ENCODE results near the gene BSG. TPM values are rescaled to one million over a fixed set of nuclear protein-coding genes. Genes with fewer than 3 reads are reported as not detected.

Gene BSG
- total and polyA plus RNA-seq, 4 donors = 80.4 to 367 (median 149) TPM

GRCh38 chr19:566403-566802 is 6.0 kb upstream of the BSG start:
- peaks cover 0 to 7% (median 4%) of the 10 kb centered on the region in 4 donors for H3K4me1 ChIP-seq (ENCODE audit: control insufficient read depth in 4 of 4, insufficient read depth in 4 of 4, low read length in 3 of 4)
- peak; percentile 68 for DNase-seq (ENCODE audit: low spot score)
- TF ChIP-seq SP1 (IDR thresholded peaks at IDR 0.05) = peak; percentile 24
- TF ChIP-seq RXRA (IDR thresholded peaks at IDR 0.05) = peak; percentile 5 to 13
- TF ChIP-seq FOXA2 (IDR thresholded peaks at IDR 0.05) = no peak
- no peaks in the 10 kb centered on the region for H3K36me3 ChIP-seq (ENCODE audit: control insufficient read depth in 4 of 4, insufficient read depth in 3 of 4, low read depth in 1 of 4, low read length in 3 of 4)
- H3K9me3 ChIP-seq (ENCODE audit: control insufficient read depth in 4 of 4, low read length in 3 of 4) = no peaks in the 10 kb centered on the region
- peak overlapping the region; percentile 12 to 26 for H3K27ac ChIP-seq (ENCODE audit: low read depth in 1 of 2, low read length in 2 of 2)
- H3K4me3 ChIP-seq (ENCODE audit: low read depth in 1 of 3, low read length in 3 of 3) = no peak overlapping the region
- 61% methylated on average over 18 of the region's 19 CpGs for WGBS
- H3K9ac ChIP-seq (ENCODE audit: low read depth in 1 of 2, low read length in 2 of 2) = no peak overlapping the region
- H3K27me3 ChIP-seq (ENCODE audit: control insufficient read depth in 4 of 4, insufficient read depth in 4 of 4, low read length in 3 of 4) = no peaks in the 10 kb centered on the region

GRCh38 chr19:566844-567243 is 5.6 kb upstream of the BSG start:
- Histone ChIP-seq H3K9ac (ENCODE audit: low read depth in 1 of 2, low read length in 2 of 2) (no peak overlapping the region), H3K4me3 (ENCODE audit: low read depth in 1 of 3, low read length in 3 of 3) (no peak overlapping the region), H3K36me3 (ENCODE audit: control insufficient read depth in 4 of 4, insufficient read depth in 3 of 4, low read depth in 1 of 4, low read length in 3 of 4) (no peaks in the 10 kb centered on the region), H3K9me3 (ENCODE audit: control insufficient read depth in 4 of 4, low read length in 3 of 4) (no peaks in the 10 kb centered on the region), H3K4me1 (ENCODE audit: control insufficient read depth in 4 of 4, insufficient read depth in 4 of 4, low read length in 3 of 4) (peaks cover 0 to 11% (median 8%) of the 10 kb centered on the region in 4 donors), H3K27ac (ENCODE audit: low read depth in 1 of 2, low read length in 2 of 2) (peak overlapping the region; percentile 12 to 26), H3K27me3 (ENCODE audit: control insufficient read depth in 4 of 4, insufficient read depth in 4 of 4, low read length in 3 of 4) (no peaks in the 10 kb centered on the region)
- WGBS = 76% methylated on average over 16 of the region's 16 CpGs
- DNase-seq (ENCODE audit: low spot score) = no peak
- TF ChIP-seq HNF4A (conservative IDR thresholded peaks at IDR 0.05) (no peak), ATF3 (IDR thresholded peaks at IDR 0.05) (no peak), MAX (IDR thresholded peaks at IDR 0.05) (no peak), NR2F2 (IDR thresholded peaks at IDR 0.05) (no peak), ZBTB33 (IDR thresholded peaks at IDR 0.05) (no peak), RAD21 (IDR thresholded peaks at IDR 0.05) (no peak), REST (IDR thresholded peaks at IDR 0.05) (no peak), FOXA1 (IDR thresholded peaks at IDR 0.05) (no peak), RXRA (IDR thresholded peaks at IDR 0.05) (no peak), HNF4G (IDR thresholded peaks at IDR 0.05) (no peak)

GRCh38 chr19:567296-567900 is 5.0 kb upstream of the BSG start:
- Histone ChIP-seq H3K27me3 (ENCODE audit: control insufficient read depth in 4 of 4, insufficient read depth in 4 of 4, low read length in 3 of 4) (no peaks in the 10 kb centered on the region), H3K27ac (ENCODE audit: low read depth in 1 of 2, low read length in 2 of 2) (peak overlapping the region in 1 of 2 donors; percentile 12)
- DNase-seq (ENCODE audit: low spot score) = no peak
- no peak for TF ChIP-seq NR2F2 (IDR thresholded peaks at IDR 0.05)
- no peak for TF ChIP-seq GABPA (IDR thresholded peaks at IDR 0.05 in 1 of 2, conservative IDR thresholded peaks at IDR 0.05 in 1 of 2)
- no peak for TF ChIP-seq SP1 (IDR thresholded peaks at IDR 0.05)
- TF ChIP-seq RAD21 (IDR thresholded peaks at IDR 0.05) = no peak
- no peak for TF ChIP-seq REST (IDR thresholded peaks at IDR 0.05)
- no peak for TF ChIP-seq EGR1 (IDR thresholded peaks at IDR 0.05; ENCODE audit: low read depth in 2 of 2)
- TF ChIP-seq MAX (IDR thresholded peaks at IDR 0.05) = no peak
- TF ChIP-seq HNF4G (IDR thresholded peaks at IDR 0.05) = no peak
- TF ChIP-seq CTCF (IDR thresholded peaks at IDR 0.05; ENCODE audit: low read depth, low read length, missing input control) = no peak

More at GRCh38 chr19:567296-567900, 5.0 kb upstream of the BSG start:
- no peak overlapping the region for H3K4me3 ChIP-seq (ENCODE audit: low read depth in 1 of 3, low read length in 3 of 3)
- no peaks in the 10 kb centered on the region for H3K9me3 ChIP-seq (ENCODE audit: control insufficient read depth in 4 of 4, low read length in 3 of 4)
- H3K36me3 ChIP-seq (ENCODE audit: control insufficient read depth in 4 of 4, insufficient read depth in 3 of 4, low read depth in 1 of 4, low read length in 3 of 4) = no peaks in the 10 kb centered on the region
- 93% methylated on average over 22 of the region's 22 CpGs for WGBS
- peaks cover 0 to 11% (median 8%) of the 10 kb centered on the region in 4 donors for H3K4me1 ChIP-seq (ENCODE audit: control insufficient read depth in 4 of 4, insufficient read depth in 4 of 4, low read length in 3 of 4)
- H3K9ac ChIP-seq (ENCODE audit: low read depth in 1 of 2, low read length in 2 of 2) = no peak overlapping the region
